ENCODE data around the gene UQCRH. TPM values are rescaled to one million over a fixed set of nuclear protein-coding genes. Genes with fewer than 3 reads are reported as not detected.

The UQCRH gene
- total and polyA plus RNA-seq, 2 of the 8 experiments (the other 6 are each of a cell fraction or from before 2014, with no cell fraction given) = 626 to 1,112 TPM

GRCh38 chr1:46310321-46310720 is 6.8 kb downstream of the UQCRH start (continued):
- TF ChIP-seq POLR2AphosphoS5 (IDR thresholded peaks at IDR 0.05; ENCODE audit: low read depth, low read length) = no peak
